ENCODE data around the gene CADM2.
A peak's percentile ranks its signal among the peaks of the same experiment; 100 is the strongest.
"Not testable (repeated sequence)": the region's sequence is repeated elsewhere in the genome, so short reads cannot be mapped to it uniquely, and the experiment has no call there.

CADM2 gene

GRCh38 chr3:84958495-84959469 is at the start of gene CADM2:
Gene CADM2 (plus strand): TSS chr3:84958989.
- peak; percentile 87 for DNase-seq (ENCODE audit: low spot score)

DNA sequence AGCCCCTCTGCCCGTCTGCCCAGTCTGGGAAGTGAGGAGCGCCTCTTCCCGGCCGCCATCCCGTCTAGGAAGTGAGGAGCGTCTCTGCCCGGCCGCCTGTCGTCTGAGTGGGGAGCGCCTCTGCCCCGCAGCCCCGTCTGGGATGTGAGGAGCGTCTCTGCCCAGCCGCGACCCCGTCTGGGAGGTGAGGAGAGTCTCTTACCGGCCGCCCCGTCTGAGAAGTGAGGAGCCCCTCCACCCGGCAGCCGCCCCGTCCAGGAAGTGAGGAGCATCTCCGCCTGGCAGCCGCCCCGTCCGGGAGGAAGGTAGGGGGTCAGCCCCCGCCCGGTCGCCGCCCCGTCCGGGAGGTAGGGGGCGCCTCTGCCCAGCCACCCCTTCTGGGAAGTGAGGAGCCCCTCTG is 40.2 kb upstream of the CADM2 start:
- DNase-seq (ENCODE audit: low spot score) = not testable (repeated sequence)

- no peak for DNase-seq (ENCODE audit: low spot score)
Observed at GRCh38 chr3:84922682-84923081, 36.1 kb upstream of the CADM2 start.

DNA sequence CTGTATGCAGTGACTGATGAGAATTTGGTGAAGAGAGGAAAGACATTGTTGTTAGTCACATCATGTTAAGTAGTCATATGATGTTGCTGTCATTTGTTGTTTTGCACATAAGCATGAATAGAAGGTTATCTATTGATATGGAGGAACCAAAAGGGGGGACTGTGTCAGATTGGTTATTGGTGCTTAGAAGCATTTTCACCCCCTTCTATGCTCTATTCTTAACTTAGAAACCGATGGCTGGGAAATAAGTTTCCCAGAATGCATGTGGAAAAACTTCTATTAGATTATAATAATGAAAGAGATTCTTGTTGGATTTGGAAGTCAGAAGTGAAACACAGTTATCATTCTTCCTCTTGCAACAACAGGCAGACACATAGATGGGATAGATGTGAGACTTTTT is 33.2 kb upstream of the CADM2 start:
- DNase-seq (ENCODE audit: low spot score) = no peak

GRCh38 chr3:84943379-84943778 is 15.4 kb upstream of the CADM2 start:
- no peak for DNase-seq (ENCODE audit: low spot score)

DNA sequence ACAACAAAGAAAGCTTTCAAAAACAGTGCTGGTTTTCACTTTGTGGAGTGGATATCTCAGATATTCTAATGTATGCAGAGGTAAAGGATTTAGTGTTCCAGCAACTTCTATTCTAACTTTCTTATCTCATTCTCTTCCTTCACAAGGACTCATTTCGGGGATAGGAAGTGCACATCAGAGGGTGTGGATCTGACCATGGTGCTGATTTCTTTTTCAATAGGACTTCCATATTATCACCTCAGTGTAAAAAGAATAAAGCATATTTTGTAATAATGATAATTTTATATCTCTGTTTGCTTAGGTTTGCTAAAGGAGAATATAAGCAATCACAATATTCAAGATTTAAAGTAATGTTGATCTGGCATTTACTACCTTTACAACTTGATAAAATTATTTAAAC is 12.5 kb upstream of the CADM2 start:
- DNase-seq (ENCODE audit: low spot score) = no peak

GRCh38 chr3:84959470-84960271 is 882 bp downstream of the CADM2 start:
- no peak for DNase-seq (ENCODE audit: low spot score)

- no peak for DNase-seq (ENCODE audit: low spot score)
Observed at GRCh38 chr3:84960581-84960980, 1.8 kb downstream of the CADM2 start.

- DNase-seq (ENCODE audit: low spot score) = no peak
Observed at GRCh38 chr3:84961011-84961410, 2.2 kb downstream of the CADM2 start.

DNA sequence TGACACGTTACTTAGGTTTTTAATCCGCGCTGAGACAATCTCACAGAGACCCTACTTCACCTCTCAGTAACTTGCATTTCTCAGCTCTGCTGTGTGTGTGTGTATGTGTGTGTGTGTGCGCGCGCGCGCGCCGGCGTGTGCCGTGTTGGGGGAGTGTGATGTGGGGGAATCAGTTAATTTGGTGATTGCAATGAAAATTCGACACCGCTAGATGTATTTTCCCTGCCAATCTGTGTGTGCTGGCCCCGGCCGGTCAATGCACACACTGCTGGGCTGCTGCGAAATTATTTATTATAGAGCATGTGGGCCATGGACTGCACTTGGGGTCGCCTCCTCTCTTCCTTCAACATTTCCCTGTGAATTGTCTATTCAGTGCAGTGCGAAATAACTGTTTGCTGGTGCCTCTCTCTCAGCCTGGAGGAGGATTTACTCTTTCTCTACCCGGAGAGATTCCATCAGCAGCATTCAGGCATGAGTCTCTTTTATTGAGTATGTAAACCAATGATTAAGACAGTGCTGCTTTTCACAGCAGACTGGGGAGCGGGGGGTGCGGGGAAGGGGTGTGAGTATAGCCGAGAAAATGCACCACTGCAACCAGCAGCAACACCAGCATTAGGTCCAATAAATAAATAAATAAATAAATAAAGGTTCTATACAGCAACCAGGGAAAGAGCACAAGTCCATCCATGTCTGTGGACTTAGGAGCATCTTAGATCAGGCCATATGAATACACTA is 2.9 kb downstream of the CADM2 start:
- no peak for DNase-seq (ENCODE audit: low spot score)

DNA sequence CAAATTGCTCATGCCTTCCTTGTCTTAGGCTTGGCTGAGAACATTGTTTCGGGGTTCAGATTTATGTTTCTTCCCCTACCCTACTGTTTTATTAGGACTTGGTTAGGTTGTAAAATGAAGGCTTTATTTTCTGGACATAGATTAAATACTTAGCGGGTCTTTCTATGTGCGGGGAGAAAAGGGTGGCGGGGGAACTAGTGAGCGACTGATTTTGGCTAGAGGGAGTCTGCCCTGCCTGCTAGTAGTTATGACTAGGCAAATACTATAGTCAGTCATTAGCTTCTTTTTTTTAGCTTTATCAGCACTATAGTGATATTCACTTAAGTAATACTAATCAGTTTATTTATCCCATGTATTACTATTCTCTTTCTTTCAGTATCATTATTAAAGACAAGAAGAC is 3.6 kb downstream of the CADM2 start:
- DNase-seq (ENCODE audit: low spot score) = no peak

GRCh38 chr3:84963137-84963536 is 4.3 kb downstream of the CADM2 start:
- no peak for DNase-seq (ENCODE audit: low spot score)

DNA sequence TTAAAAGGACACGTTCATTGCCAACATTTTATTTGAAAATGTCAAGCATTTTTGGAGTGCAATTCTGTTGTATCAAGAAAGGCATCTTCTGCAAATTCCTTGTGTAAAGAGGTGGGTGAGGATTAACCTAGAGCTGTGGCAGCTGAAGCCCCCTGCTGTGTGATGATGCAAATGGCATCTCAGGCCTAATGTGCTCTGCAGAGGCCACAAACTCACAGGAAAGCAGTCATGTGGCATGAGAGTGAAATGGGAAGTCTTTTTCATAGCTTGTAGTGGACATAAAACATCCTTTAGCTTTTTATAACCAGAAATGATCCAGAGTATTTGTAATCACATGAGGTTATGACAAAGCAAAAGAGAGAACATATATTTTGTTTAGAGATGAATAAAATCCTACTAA is 6.4 kb downstream of the CADM2 start:
- no peak for DNase-seq (ENCODE audit: low spot score)

- no peak for DNase-seq (ENCODE audit: low spot score)
Observed at GRCh38 chr3:84967767-84968581, 9.2 kb downstream of the CADM2 start.

DNA sequence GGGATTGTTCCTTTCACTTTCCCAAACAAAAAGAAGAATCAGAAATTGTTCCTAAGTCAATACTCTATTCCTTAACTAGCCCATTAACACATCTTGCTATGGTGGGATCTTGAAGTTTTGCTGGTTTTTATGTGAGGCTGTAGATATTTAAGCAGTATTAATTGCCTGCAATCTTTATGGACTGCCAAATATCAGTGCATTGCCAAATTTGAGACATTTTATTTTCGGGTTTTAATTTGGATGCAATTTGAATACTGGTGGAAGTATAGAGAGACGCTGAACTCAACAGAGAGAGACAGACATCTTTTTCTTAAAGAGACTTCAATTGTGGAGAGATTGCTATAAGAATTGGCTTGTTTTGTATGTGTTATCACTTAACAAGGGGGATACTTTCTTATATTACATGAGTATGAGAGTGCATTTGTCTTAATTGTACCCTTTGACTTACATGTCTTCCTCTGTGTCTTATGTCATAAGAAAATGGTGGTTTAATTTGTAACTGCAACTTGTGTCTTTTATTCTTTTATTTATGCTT is 10.0 kb downstream of the CADM2 start:
- no peak for DNase-seq (ENCODE audit: low spot score)

GRCh38 chr3:84974347-84974746 is 15.6 kb downstream of the CADM2 start:
- DNase-seq (ENCODE audit: low spot score) = no peak

GRCh38 chr3:84977021-84977420 is 18.2 kb downstream of the CADM2 start:
- DNase-seq (ENCODE audit: low spot score) = no peak

DNA sequence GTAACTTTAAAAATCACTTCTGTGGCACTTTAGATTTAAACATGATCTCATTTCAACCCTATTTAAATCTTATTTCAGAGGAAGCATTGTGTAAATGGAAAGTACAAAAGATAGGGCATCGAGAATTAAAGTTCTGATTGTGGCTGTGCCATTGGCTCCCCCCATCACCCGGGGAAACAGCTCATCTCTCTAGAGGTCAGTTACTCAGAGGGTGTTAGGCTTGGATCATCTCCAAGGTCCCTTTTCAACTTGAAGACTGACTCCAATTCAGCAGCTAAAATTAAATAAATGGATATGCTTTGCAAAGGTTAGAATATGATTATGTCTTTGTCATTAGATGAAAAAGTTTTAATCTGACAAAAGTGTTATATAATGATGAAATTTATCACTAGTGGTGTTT is 20.1 kb downstream of the CADM2 start:
- DNase-seq (ENCODE audit: low spot score) = no peak

DNA sequence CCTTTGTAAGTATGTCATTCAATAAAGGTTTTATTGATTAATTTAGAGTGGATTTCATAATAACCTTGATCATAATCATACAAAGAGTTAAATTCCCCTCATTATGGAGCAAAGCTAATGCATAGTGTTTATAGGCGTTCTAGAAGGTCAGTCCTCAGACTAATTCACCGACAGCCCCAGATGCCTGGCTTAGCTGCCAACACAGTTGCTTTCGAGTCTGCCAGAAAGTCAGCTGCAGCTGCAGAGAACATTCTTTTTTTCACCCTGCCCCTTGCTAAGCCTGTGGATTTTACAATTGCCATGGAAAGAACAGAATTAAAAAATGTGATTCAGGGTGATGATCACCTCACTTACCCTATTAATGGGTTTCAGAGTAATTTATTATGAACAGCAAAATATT is 21.2 kb downstream of the CADM2 start:
- DNase-seq (ENCODE audit: low spot score) = no peak

DNA sequence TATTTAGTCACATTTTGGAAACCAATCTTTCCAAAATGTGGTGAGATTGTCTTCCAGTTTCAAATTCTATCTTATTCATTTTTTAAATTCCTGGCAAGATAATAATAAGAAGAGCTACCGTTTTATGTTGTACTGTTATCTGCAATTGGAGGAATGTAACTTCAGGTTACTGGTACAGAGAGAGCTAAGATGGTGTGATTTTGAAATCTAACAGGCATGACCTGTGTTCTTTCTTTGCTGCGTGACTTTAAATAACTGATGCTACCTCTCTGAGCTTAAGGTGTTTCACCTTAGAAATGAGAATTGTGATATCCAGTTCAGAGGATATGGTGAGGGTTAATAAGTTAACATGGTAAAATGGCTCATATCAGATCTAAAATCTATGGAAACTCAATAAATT is 21.7 kb downstream of the CADM2 start:
- DNase-seq (ENCODE audit: low spot score) = no peak

DNA sequence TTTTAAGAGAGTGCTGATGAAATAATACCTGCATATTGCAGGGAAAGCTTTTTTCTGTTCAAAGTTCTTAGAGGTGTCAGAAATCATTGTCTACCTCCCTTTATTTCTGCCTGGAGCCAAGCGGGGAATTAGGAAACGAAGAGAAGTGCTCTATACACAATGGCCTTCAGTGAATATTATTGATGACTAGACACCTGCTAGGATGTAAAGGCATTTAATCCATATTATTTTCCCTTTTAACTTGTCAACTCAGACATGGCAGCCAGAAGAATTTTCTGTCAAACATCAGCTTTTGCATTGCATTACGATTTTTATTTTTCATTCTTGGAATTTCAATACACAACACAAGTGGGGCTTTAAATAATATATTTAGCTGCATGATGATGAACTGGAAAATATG is 24.7 kb downstream of the CADM2 start:
- DNase-seq (ENCODE audit: low spot score) = no peak
